SIG-M5 treated with dmso at 0.1 percent for 504 hours (cell line): Measurements from ENCODE around the gene SLK.

Experiments used
- DNase-seq: peaks from one replicate; lab custom pipeline; 2025; ENCODE audit not compliant: unreplicated experiment; lab: John Stamatoyannopoulos, UW

The SLK gene

GRCh38 chr10:104031631-104032030 lies 64.7 kb downstream of the SLK start:
- no peak for DNase-seq

GRCh38 chr10:104032144-104032775 lies 65.3 kb downstream of the SLK start:
- DNase-seq: peak; percentile 34

DNA sequence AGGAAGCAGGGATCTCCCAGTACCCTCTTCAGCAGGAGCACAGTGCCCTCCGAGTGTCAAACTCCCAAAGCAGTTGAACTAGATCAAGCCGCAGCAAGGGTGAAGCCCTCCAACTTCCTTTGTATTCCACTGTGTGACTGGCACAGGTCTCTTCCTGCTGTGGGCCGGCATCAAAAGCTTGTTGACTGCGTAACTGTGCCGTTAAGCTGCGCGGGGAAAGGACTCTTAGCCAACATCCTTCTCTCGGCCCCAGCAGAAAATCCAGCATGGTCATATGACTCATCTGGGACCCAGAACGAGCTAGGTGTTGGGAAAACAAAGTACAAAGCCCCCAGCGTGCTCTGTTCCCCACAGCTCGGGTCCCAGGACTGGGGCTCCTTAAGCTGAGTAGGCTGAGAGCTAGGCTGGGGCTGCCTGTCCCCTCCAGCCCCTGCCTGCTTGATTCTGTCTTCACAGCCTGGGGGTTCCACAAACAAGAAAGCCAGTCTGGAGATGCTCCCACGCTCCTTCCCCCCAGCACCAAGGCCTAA lies 66.5 kb downstream of the SLK start:
- DNase-seq: no peak

DNA sequence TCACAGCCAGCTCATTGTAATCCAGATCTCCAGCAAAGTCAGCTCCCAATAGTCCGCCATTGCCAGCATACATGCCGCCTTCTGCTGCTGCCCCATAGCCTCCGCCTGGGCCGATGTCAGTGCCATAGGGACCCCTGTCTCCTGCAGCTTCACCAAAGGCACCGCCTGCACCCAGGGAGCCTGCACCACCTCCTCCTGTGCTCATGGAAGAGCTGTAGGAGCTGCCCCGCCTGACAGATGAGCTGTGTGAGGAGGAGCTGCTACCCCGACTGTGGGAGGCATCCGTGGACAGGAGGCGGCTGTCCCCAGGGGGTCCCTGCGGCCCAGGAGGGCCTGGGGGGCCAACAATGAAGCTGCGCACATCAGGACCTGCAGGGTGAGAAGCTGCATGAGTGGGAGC lies 67.0 kb downstream of the SLK start:
- DNase-seq: no peak

- DNase-seq: no peak
Observed at GRCh38 chr10:104034401-104035193, 67.7 kb downstream of the SLK start.

GRCh38 chr10:104035194-104036068 lies 68.5 kb downstream of the SLK start:
- DNase-seq: no peak

- no peak for DNase-seq
Observed at GRCh38 chr10:104036069-104036384, 69.1 kb downstream of the SLK start.

- no peak for DNase-seq
Observed at GRCh38 chr10:104036518-104037260, 69.7 kb downstream of the SLK start.

DNA sequence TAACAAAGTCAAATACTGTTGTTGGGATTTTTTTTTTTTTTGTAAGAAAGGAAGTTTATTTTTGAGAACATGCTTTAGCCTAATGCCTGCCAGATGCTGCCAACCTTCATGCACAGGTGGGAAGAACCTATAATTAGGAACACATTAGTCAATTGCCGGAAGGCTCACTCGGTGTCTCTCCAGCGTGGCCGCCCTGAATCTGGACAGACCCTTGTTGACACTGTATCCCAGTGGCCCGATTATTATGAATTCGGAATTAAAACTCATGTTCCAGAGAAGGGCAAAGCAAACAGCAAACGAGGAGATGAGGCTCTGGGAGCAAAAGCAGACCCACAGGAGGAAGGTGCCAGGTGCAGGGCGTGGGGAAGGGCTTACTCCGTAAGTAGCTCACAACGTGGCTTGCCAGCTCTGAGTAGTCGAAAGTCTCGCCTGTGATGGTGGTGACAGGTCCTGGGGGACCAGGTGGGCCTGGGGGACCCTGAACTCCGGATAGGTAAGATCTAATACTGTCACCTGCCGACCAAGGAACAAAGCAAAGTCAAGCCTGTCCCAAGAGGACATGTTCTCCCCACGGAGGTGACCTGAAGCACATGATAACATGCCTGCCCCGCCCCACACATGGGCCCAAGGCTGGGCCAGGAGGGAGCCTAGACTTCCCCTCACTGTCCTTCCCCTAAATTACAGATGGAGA lies 70.5 kb downstream of the SLK start:
- no peak for DNase-seq

GRCh38 chr10:104038537-104038936 lies 71.6 kb downstream of the SLK start:
- no peak for DNase-seq

GRCh38 chr10:104038958-104039752 lies 72.2 kb downstream of the SLK start:
- DNase-seq: no peak

DNA sequence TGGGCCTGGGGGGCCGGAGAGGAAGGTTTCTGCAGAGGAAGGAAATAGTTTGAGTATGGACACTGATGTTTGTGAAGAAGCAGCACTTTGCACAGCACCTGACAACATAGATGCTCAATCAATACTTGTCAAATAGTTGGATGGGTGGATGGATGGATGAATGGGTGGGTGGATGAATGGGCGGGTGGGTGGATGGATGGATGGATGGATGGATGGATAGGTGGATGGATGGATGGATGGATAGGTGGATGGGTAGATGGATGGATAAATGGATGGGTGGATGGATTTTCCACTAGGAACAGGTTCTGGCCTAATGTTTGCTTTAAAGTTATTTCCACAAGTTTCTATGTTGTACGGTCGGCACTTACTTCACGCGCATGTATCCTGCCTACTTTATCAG lies 73.4 kb downstream of the SLK start:
- no peak for DNase-seq

GRCh38 chr10:104040862-104041789 lies 74.2 kb downstream of the SLK start:
- DNase-seq: no peak

DNA sequence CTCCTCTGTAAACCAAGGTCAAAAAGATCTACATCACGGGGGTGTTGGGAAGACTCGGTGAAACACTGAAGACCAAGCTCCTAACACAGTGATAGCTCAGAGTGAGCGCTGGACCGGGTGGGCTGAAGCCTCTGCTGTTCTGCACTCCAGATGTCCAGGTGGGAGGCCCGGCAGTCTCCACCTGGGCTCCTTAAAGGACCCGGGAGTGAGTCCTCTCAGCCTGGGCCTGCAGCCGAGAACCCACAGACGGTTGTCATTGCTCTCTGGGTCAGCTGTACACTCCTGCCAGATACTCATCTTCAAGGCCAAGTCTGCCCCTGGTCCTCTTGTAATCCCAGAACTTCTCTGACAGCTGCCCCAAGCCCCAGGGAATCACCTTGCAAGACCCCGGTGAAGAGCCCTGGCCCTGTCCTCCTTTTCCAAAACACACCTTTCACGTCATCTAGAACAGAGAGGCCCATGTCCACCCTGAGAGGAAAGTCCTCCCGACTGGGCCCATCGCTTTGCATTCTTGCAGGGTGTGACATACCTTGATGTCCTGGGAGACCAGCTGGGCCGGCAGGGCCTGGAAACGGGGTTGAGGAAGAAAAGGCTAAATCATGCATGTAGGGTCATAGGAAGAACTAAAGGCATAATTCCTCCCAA lies 75.1 kb downstream of the SLK start:
- DNase-seq: no peak

DNA sequence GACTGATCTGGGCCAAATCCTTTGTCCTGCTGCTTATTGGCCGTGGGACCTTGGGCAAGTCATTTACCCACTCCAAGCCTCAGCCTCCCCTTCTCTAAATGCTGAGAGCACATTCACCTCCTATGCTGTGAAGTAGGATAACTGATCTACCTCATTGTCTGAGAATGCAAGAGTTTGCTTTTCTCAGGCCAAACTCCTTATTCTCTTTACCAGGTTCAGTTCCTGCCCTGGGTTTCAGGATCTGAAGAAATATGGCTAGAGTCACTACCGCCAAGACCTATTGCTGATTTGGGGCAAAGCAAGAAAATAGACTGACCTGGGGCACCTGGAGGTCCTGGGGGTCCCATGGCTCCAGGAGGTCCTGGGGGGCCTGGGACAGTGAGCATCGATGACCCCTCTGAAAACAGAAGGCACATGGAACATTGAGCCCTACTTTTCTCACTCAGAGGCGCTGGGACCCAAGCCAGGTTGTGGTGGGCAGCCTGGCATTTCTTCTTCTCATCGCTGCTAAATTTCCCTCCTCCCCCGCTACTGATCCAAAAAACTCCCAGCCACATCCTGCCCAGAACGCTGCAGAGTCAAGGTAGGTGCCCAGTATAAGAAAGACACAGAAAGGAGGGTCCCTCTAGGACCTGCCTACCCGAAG lies 76.4 kb downstream of the SLK start:
- DNase-seq: no peak

- no peak for DNase-seq
Observed at GRCh38 chr10:104043854-104044253, 76.9 kb downstream of the SLK start.
